ENCODE measurements around the gene TEX261.

DNA sequence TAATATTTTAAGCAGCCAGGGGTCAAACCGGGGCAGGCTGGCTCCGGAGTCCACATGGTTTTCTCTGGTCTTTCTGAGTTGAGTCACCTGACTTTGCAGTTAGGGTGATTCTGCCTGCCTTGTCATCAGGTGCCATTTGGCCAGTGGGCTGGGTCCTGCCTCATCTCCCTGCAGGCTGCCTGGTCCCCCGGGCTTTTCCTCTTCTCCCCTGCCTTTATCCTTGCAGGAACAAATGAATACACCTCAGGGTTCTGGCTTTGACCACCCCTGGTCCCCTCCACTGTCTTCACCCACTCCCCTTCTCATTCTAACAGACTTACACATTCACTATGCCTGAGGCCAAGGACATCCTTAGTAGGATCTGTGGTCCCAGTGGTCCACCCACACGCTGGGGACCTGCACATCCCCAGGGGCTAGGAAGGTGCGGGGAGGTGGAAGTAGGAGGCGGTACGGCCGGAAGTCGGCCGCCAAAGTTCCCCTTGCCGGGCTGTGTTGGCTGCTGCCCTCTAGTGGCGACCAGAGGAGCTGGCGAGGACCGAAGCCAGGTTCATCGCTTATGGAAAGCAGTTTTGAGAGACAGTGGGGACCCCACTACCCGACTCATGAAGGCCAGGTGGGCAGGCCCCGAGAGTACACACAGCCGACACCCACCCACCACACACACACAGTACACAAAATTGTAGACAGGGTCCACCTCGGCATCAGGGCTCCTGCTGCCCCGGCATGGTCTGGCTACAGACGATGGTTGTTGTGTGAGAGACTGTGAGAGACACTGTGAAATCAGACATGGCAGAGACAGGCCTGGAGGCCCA, 6.3 kb upstream of the TEX261 start:
- TF ChIP-seq ELF1 (IDR thresholded peaks at IDR 0.05) (peak; percentile 30; the same call in 1 of the 2 replicates), RAD21 (IDR thresholded peaks at IDR 0.05; ENCODE audit: low read length) (peak; percentile 53), SMC3 (IDR thresholded peaks at IDR 0.05; ENCODE audit: low read depth, low read length) (peak; percentile 49), EP300 (IDR thresholded peaks at IDR 0.05; ENCODE audit: borderline replicate concordance in 1 of 2, low read depth in 1 of 2, low read length in 1 of 2) (no peak), POLR2AphosphoS5 (IDR thresholded peaks at IDR 0.05; ENCODE audit: low read depth, low read length) (no peak)
- TF ChIP-seq, protein P1, sequence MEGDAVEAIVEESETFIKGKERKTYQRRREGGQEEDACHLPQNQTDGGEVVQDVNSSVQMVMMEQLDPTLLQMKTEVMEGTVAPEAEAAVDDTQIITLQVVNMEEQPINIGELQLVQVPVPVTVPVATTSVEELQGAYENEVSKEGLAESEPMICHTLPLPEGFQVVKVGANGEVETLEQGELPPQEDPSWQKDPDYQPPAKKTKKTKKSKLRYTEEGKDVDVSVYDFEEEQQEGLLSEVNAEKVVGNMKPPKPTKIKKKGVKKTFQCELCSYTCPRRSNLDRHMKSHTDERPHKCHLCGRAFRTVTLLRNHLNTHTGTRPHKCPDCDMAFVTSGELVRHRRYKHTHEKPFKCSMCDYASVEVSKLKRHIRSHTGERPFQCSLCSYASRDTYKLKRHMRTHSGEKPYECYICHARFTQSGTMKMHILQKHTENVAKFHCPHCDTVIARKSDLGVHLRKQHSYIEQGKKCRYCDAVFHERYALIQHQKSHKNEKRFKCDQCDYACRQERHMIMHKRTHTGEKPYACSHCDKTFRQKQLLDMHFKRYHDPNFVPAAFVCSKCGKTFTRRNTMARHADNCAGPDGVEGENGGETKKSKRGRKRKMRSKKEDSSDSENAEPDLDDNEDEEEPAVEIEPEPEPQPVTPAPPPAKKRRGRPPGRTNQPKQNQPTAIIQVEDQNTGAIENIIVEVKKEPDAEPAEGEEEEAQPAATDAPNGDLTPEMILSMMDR (IDR thresholded peaks at IDR 0.05), result peak; percentile 96
